Measurements from ENCODE around the gene ULBP1. TPM values are rescaled to one million over a fixed set of nuclear protein-coding genes. Genes with fewer than 3 reads are reported as not detected.
"Not testable (repeated sequence)": the region's sequence is repeated elsewhere in the genome, so short reads cannot be mapped to it uniquely, and the experiment has no call there.

ULBP1 gene
- total RNA-seq, 8 experiments from 2014 or later = 1.7 to 12.2 (median 4.4) TPM

DNA sequence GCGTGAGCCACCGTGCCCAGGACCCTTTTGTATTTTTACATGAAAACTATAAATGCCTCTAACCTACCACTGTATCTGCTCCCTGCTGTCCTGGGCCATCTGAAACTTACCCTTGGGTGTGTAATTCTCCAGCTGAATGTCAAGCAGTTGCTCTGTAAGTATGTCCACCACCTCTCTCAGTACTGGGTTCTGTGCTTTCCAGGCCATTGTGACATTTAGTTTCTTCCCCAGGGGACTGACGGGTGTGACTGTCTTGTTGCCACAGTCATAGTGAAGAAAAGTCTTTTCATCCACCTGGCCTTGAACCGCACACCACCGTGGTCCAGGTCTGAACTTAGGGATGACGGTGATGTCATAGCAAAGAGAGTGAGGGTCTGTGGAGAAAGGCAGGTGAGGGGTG, 58.1 kb downstream of the ULBP1 start:
- H3K27ac ChIP-seq = not testable (repeated sequence)
- no CpG with 5 or more reads among the region's 6 CpGs for WGBS, 10 experiments

More for the DNA sequence above, 58.1 kb downstream of the ULBP1 start:
- H3K4me3 ChIP-seq; ATAC-seq (replicated peaks in 6 of 8); in situ Hi-C loops (cut with MboI; ENCODE audit: low pct_unique_long_range_greater_than_20kb in 2 of 9, low sequenced_read_pairs in 9 of 9, unreplicated experiment in 9 of 9); H3K4me1 ChIP-seq (replicated peaks in 1 of 2): not testable (repeated sequence)

Other genes with a start within 250 kb of the ULBP1 start
- gene LATS1, start 245.8 kb upstream of the ULBP1 start, total RNA-seq = 10 to 100 TPM; 12.5 to 32.1 (median 15.6) TPM
- 10 to 100 TPM; 17.3 to 35.9 (median 24.1) TPM for gene NUP43, start 217.4 kb upstream of the ULBP1 start, total RNA-seq
- gene PCMT1, start 214.2 kb upstream of the ULBP1 start, total RNA-seq = 100 to 1,000 TPM in 4 of 8 experiments, 10 to 100 TPM in 4; 52.4 to 137 (median 99.5) TPM
- gene LRP11, start 99.6 kb upstream of the ULBP1 start, total RNA-seq = 10 to 100 TPM; 10.1 to 31.2 (median 21.5) TPM
- 1 to 10 TPM in 2 of 8 experiments, under 1 TPM in 4, not detected in 2; 0.18 to 3.5 (median 0.51) TPM for gene RAET1E, start 65.8 kb upstream of the ULBP1 start, total RNA-seq
- 1 to 10 TPM in 1 of 8 experiments, under 1 TPM in 2, not detected in 5; 0.18 to 5.2 (median 0.56) TPM for gene RAET1G, start 40.8 kb upstream of the ULBP1 start, total RNA-seq
- gene ULBP2, start 21.9 kb upstream of the ULBP1 start, total RNA-seq = 10 to 100 TPM in 2 of 8 experiments, 1 to 10 TPM in 4, under 1 TPM in 2; 0.54 to 43.6 (median 3.2) TPM
- gene RAET1L, start 61.6 kb downstream of the ULBP1 start, total RNA-seq = 10 to 100 TPM in 1 of 8 experiments, 1 to 10 TPM in 3, not detected in 4; 1.9 to 55.3 (median 4.2) TPM
- gene ULBP3, start 105.2 kb downstream of the ULBP1 start, total RNA-seq = 10 to 100 TPM in 5 of 8 experiments, 1 to 10 TPM in 3; 5.0 to 43.3 (median 13.1) TPM
- gene PPP1R14C, start 179.1 kb downstream of the ULBP1 start, total RNA-seq = 10 to 100 TPM in 6 of 8 experiments, 1 to 10 TPM in 2; 6.5 to 66.6 (median 13.8) TPM